Gastroesophageal sphincter (tissue), 4 donors: ENCODE data around the gene MCC. TPM values are rescaled to one million over a fixed set of nuclear protein-coding genes. Genes with fewer than 3 reads are reported as not detected.

Source experiments
- ATAC-seq: fragments of 150-250 bp; one replicate; pipeline ENCODE4 v1.9.1; 2016; ENCODE audit warnings: mild to moderate bottlenecking, moderate library complexity
- H3K27ac ChIP-seq, 4 donors: fragments of 200-600 bp; sonication (generic) in 3 of 4; 1 replicate in 3 of 4; 2 replicates in 1 of 4; pipeline ENCODE4 v1.5.1; 2016 to 2019
- H3K27me3 ChIP-seq: fragments of 200-600 bp; sonication (generic); one replicate; pipeline ENCODE4 v1.5.1; 2019
- H3K36me3 ChIP-seq, 2 donors: fragments of 200-600 bp; sonication (generic); one replicate each; pipeline ENCODE4 v1.5.1; 2019; ENCODE audit warnings: control low read depth in 1 of 2
- H3K4me1 ChIP-seq, 3 donors: fragments of 200-600 bp; sonication (generic); 1 replicate in 2 of 3; 2 replicates in 1 of 3; pipeline ENCODE4 v1.5.1; 2016 to 2019; ENCODE audit warnings: control low read depth in 2 of 3
- H3K4me3 ChIP-seq, 2 donors: fragments of 200-600 bp; sonication (generic); one replicate each; pipeline ENCODE4 v1.5.1; 2019; ENCODE audit warnings: mild to moderate bottlenecking in 1 of 2, moderate library complexity in 1 of 2
- H3K9me3 ChIP-seq, 3 donors: fragments of 200-600 bp; sonication (generic); one replicate each; pipeline ENCODE4 v1.5.1; 2017 to 2019; ENCODE audit warnings: control low read depth in 2 of 3
- EP300 ChIP-seq: sonication (generic); formaldehyde crosslinking; IDR thresholded peaks from one replicate; pipeline ENCODE4 v1.6.1; 2017; ENCODE audit warnings: antibody characterized with exemption, mild to moderate bottlenecking
- POLR2A ChIP-seq, 2 donors: fragments of 450-650 bp; IDR thresholded peaks; one replicate each; pipeline ENCODE4 v1.6.1; 2017; ENCODE audit warnings: antibody characterized with exemption in 2 of 2, mild to moderate bottlenecking in 2 of 2, moderate library complexity in 1 of 2
- POLR2AphosphoS5 ChIP-seq: sonication (generic); formaldehyde crosslinking; IDR thresholded peaks from one replicate; pipeline ENCODE4 v1.6.1; 2017; ENCODE audit warnings: antibody characterized with exemption
- WGBS, 2 donors: methylation state at CpG; one replicate each; pipeline ENCODE4 v1.1.5; 2018; ENCODE audit warnings: low coverage in 1 of 2; 5-methylcytosine and 5-hydroxymethylcytosine counted together
- total RNA-seq, 4 donors: library from RNA; depleted of rRNA; stranded (reverse); fragments of >200 nt; gene quantifications; one replicate each; pipeline ENCODE4 v1.1.0, GENCODE V29; 2016
- TF ChIP-seq, protein P1 (sequence below), 4 experiments: fragments of 200-600 bp in 2 of 4; fragments of 450-650 bp in 2 of 4; sonication (generic) in 1 of 4; IDR thresholded peaks; one replicate each; pipeline ENCODE4 v1.5.1; 2017 to 2019; ENCODE audit warnings: antibody characterized with exemption in 4 of 4, mild to moderate bottlenecking in 2 of 4, moderate library complexity in 2 of 4

MCC gene
- total RNA-seq, 4 donors from 2014 or later = 20.5 to 28.7 (median 23.5) TPM

GRCh38 chr5:113178073-113178779 is 310.0 kb downstream of the MCC start:
- Histone ChIP-seq H3K27ac (no peak overlapping the region), H3K27me3 (no peaks in the 10 kb centered on the region), H3K4me3 (no peak overlapping the region), H3K36me3 (no peaks in the 10 kb centered on the region), H3K4me1 (peaks cover 0 to 29% (median 6%) of the 10 kb centered on the region in 3 donors), H3K9me3 (no peaks in the 10 kb centered on the region)
- 53 to 64% methylated on average over 6 of the region's 6 CpGs for WGBS, 2 donors
- TF ChIP-seq POLR2A (IDR thresholded peaks at IDR 0.05) (no peak), EP300 (no peak), POLR2AphosphoS5 (no peak)
- TF ChIP-seq, protein P1, sequence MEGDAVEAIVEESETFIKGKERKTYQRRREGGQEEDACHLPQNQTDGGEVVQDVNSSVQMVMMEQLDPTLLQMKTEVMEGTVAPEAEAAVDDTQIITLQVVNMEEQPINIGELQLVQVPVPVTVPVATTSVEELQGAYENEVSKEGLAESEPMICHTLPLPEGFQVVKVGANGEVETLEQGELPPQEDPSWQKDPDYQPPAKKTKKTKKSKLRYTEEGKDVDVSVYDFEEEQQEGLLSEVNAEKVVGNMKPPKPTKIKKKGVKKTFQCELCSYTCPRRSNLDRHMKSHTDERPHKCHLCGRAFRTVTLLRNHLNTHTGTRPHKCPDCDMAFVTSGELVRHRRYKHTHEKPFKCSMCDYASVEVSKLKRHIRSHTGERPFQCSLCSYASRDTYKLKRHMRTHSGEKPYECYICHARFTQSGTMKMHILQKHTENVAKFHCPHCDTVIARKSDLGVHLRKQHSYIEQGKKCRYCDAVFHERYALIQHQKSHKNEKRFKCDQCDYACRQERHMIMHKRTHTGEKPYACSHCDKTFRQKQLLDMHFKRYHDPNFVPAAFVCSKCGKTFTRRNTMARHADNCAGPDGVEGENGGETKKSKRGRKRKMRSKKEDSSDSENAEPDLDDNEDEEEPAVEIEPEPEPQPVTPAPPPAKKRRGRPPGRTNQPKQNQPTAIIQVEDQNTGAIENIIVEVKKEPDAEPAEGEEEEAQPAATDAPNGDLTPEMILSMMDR (IDR thresholded peaks at IDR 0.05) = no peak
- no peak for ATAC-seq

- WGBS, 2 donors = 86 to 88% methylated on average over 1 of the region's 1 CpG
- Histone ChIP-seq H3K9me3 (no peaks in the 10 kb centered on the region), H3K36me3 (no peaks in the 10 kb centered on the region), H3K27ac (no peak overlapping the region), H3K27me3 (no peaks in the 10 kb centered on the region), H3K4me3 (no peak overlapping the region), H3K4me1 (peaks cover 0 to 29% (median 6%) of the 10 kb centered on the region in 3 donors)
- ATAC-seq = no peak
- TF ChIP-seq, protein P1 (IDR thresholded peaks at IDR 0.05) = no peak
- TF ChIP-seq POLR2A (IDR thresholded peaks at IDR 0.05) (no peak), POLR2AphosphoS5 (no peak), EP300 (no peak)
These were observed 311.0 kb downstream of the MCC start for GRCh38 chr5:113177225-113177624.

DNA sequence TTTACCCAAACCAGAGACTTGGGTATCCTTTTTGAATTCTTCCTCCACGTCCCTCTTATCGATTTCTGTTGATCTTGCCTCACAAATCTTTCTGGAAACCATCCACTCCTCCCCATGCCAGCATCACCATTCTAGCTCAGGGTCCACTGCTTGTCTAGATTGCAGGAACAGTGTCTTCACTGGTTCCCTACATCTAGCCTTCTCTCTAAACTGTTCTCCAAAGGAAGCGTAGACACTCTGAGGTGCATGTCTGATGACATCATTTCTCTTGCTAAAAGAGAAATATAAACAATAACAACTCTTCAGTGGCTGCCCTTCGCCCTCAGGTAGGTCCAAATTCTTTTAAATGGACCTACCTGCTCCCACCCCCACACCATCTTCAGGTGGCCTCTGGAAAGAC is 311.5 kb downstream of the MCC start:
- Histone ChIP-seq H3K4me3 (no peak overlapping the region), H3K9me3 (no peaks in the 10 kb centered on the region), H3K27ac (no peak overlapping the region), H3K27me3 (no peaks in the 10 kb centered on the region), H3K36me3 (no peaks in the 10 kb centered on the region), H3K4me1 (peaks cover 0 to 25% (median 6%) of the 10 kb centered on the region in 3 donors)
- no peak for TF ChIP-seq POLR2A (IDR thresholded peaks at IDR 0.05)
- TF ChIP-seq POLR2AphosphoS5 = no peak
- no peak for TF ChIP-seq EP300
- TF ChIP-seq, protein P1 (IDR thresholded peaks at IDR 0.05) = no peak
- no peak for ATAC-seq
- 77 to 100% methylated on average over 4 of the region's 4 CpGs for WGBS, 2 donors

DNA sequence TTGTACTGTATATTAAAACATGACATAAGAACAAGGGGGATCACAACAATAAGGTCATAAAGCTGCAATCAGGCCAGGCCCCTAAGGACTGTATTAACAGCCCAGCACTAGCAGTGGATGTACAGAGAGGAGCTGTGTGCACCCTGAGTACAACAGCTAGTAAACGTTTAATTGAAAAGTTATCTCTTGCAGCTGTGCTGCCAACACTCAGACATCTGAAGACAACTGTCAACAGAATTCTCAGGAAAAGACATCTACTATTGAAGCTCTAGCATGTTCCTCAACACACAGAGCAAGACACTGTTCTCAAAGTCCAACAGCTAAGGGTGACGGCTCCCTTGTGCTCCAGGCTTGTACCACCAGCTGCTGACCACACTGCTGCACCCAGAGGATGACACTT is 312.1 kb downstream of the MCC start:
- TF ChIP-seq, protein P1 (IDR thresholded peaks at IDR 0.05) = no peak
- TF ChIP-seq POLR2A (IDR thresholded peaks at IDR 0.05) (no peak), EP300 (no peak), POLR2AphosphoS5 (no peak)
- Histone ChIP-seq H3K4me1 (peaks cover 0 to 24% (median 6%) of the 10 kb centered on the region in 3 donors), H3K27me3 (no peaks in the 10 kb centered on the region), H3K27ac (no peak overlapping the region), H3K9me3 (no peaks in the 10 kb centered on the region), H3K36me3 (no peaks in the 10 kb centered on the region), H3K4me3 (no peak overlapping the region)
- no peak for ATAC-seq
- WGBS, 2 donors = 29 to 44% methylated on average over 1 of the region's 2 CpGs

DNA sequence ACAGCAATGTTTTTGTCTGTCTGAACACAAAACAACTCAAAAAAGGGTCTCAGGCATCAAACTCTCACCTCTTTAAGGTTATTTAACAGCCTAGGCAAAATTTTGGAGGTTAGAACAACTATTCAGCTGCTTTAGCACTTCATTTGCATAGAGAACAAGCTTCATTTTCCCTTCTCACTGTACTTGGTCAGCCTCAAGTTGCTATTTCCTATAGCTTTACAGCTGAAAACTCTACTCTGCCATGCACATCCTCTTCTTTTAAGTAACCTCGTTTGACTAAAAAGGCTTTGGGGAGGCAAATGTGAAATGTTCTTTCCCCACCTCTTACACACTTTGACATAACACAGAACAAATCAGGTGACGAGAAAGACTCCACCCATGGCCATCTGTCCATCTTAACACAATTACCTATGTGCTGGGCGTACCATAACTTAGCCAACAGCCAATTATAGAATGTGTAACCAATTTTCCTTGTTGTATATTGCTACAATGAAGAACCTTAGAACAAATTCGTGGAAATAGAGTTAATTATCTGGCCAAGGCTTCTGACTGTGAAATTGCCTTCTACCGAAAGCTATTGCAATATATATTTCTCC is 315.9 kb downstream of the MCC start:
- Histone ChIP-seq H3K27ac (no peak overlapping the region), H3K9me3 (no peaks in the 10 kb centered on the region), H3K4me3 (no peak overlapping the region), H3K4me1 (peaks cover 0 to 2% (median 0%) of the 10 kb centered on the region in 3 donors), H3K36me3 (no peaks in the 10 kb centered on the region), H3K27me3 (no peaks in the 10 kb centered on the region)
- no peak for TF ChIP-seq POLR2A (IDR thresholded peaks at IDR 0.05)
- TF ChIP-seq, protein P1 (IDR thresholded peaks at IDR 0.05) = no peak
- TF ChIP-seq POLR2AphosphoS5 = no peak
- TF ChIP-seq EP300 = no peak
- ATAC-seq = no peak
- WGBS, 2 donors = 82 to 95% methylated on average over 4 to 5 of the region's 5 CpGs
